ES-I3 (cell line): ENCODE results near the gene TLR9.

Source experiments
- H3K36me3 ChIP-seq: 2 replicates; pipeline ENCODE4 v1.6.1; 2013; ENCODE audit warnings: mild to moderate bottlenecking, low read length, control low read depth, moderate library complexity; ENCODE audit not compliant: insufficient read depth
- H3K4me1 ChIP-seq: 2 replicates; pipeline ENCODE4 v1.6.1; 2013; ENCODE audit warnings: mild to moderate bottlenecking, control low read depth, low read length; ENCODE audit not compliant: insufficient read depth
- H3K9ac ChIP-seq: 2 replicates; pipeline ENCODE4 v1.6.1; 2013; ENCODE audit warnings: low read depth, mild to moderate bottlenecking, low read length, moderate library complexity
- H3K9me3 ChIP-seq: 2 replicates; pipeline ENCODE4 v1.6.1; 2013; ENCODE audit warnings: mild to moderate bottlenecking, low read length, moderate library complexity; ENCODE audit not compliant: control insufficient read depth, insufficient read depth

The TLR9 gene

GRCh38 chr3:52176951-52177700 is 48.3 kb downstream of the TLR9 start:
- no peak overlapping the region for H3K9ac ChIP-seq
- H3K36me3 ChIP-seq, result no peaks in the 10 kb centered on the region
- no peaks in the 10 kb centered on the region for H3K9me3 ChIP-seq
- peaks cover 8% of the 10 kb centered on the region; the same call in 1 of the 2 replicates for H3K4me1 ChIP-seq

DNA sequence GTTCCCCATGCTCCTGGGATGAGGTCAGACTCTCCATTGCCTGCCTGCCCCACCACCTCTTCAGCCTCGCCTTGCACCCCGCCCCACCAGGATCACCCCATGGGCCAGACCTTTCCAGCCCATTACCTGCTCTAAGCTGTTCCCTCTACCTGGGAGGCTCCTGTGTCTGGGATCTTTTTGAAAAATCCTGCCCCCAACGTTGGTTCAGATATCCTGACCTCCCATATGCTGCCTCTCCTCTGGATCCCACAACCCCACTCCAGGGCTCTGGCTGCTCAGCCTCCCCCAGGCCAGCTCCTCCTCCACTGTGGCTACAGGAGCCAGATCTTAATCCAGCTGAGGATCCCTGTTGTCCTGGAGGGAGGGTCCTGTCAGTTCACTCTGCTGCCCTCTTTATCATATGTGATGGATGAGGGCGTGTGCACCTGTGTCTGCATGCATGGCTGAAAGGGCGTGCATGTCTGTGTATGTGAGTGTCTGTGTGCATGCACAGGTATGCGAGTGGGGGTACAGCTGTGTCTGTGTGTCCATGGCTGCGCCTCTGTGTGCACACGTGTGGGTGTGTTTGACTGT is 49.2 kb downstream of the TLR9 start:
- Histone ChIP-seq H3K36me3 (no peaks in the 10 kb centered on the region), H3K9ac (no peak overlapping the region), H3K9me3 (no peaks in the 10 kb centered on the region), H3K4me1 (peaks cover 8% of the 10 kb centered on the region; the same call in 1 of the 2 replicates)

DNA sequence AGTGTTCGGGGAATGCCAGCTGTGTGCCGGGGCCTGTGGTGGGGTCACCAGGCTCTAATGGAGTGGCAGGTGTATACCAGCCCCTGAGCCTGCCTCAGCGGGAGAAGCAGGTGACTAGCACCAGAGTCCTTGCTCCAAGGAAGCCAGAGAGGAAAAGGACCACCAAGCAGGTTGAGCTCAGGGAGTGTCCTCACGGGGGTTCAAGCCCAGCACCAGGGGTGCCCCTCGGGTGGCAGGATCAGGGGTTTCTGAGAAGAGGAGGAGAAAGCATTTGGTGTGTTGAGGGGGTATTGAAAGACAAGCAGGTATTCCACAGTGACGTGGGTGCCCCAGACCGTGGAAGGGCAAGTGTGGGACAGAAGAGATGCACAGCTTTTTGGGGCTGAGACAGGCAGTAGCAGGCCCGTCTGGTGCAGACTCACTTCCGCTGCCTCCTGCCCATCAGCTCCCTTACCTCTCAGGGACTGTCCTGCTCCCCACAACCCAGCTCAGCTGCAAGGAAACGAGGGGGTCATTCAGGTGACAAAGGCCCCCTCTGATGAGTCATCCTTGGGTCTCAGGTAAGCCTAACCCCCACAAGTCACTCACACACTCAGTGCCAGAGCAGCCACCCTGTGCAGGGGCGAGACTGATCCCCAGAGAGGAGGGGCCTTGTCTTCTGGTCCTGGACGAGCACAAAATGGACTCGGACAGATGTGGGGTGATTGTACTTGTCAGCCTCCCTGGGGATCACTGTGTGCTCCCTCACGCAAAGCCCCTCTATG is 49.8 kb downstream of the TLR9 start:
- Histone ChIP-seq H3K9ac (no peak overlapping the region), H3K9me3 (no peaks in the 10 kb centered on the region), H3K4me1 (peaks cover 8% of the 10 kb centered on the region; the same call in 1 of the 2 replicates), H3K36me3 (no peaks in the 10 kb centered on the region)

- Histone ChIP-seq H3K36me3 (no peaks in the 10 kb centered on the region), H3K4me1 (peaks cover 8% of the 10 kb centered on the region; the same call in 1 of the 2 replicates), H3K9ac (no peak overlapping the region), H3K9me3 (no peaks in the 10 kb centered on the region)
Measured at GRCh38 chr3:52174896-52175295, 50.5 kb downstream of the TLR9 start.

GRCh38 chr3:52173101-52173500 is 52.3 kb downstream of the TLR9 start:
- H3K4me1 ChIP-seq, result peaks cover 8% of the 10 kb centered on the region; the same call in 1 of the 2 replicates
- no peaks in the 10 kb centered on the region for H3K36me3 ChIP-seq
- no peaks in the 10 kb centered on the region for H3K9me3 ChIP-seq
- no peak overlapping the region for H3K9ac ChIP-seq

GRCh38 chr3:52172262-52172757 is 53.1 kb downstream of the TLR9 start:
- Histone ChIP-seq H3K9ac (no peak overlapping the region), H3K9me3 (no peaks in the 10 kb centered on the region), H3K36me3 (no peaks in the 10 kb centered on the region), H3K4me1 (peaks cover 8% of the 10 kb centered on the region; the same call in 1 of the 2 replicates)

GRCh38 chr3:52171514-52172261 is 53.8 kb downstream of the TLR9 start:
- Histone ChIP-seq H3K9me3 (no peaks in the 10 kb centered on the region), H3K36me3 (no peaks in the 10 kb centered on the region), H3K4me1 (0 out of 2 replicates have a peak, but pooled peaks cover 5% of the 10 kb centered on the region), H3K9ac (no peak overlapping the region)
